HG03457 (cell line): ENCODE data around the gene C1orf52.

Source experiments
- ATAC-seq: cut with Tn5 transposase; IDR thresholded peaks from one replicate; pipeline ENCODE4 v1.9.1; 2021; ENCODE audit warnings: moderate number of reproducible peaks; ENCODE audit not compliant: unreplicated experiment

C1orf52 gene

GRCh38 chr1:85259118-85259911 is at the start of gene C1orf52:
TSS of gene C1orf52 (minus strand) at chr1:85259662. CDS start at chr1:85259633, 29 bp downstream.
- ATAC-seq, result peak; percentile 96

DNA sequence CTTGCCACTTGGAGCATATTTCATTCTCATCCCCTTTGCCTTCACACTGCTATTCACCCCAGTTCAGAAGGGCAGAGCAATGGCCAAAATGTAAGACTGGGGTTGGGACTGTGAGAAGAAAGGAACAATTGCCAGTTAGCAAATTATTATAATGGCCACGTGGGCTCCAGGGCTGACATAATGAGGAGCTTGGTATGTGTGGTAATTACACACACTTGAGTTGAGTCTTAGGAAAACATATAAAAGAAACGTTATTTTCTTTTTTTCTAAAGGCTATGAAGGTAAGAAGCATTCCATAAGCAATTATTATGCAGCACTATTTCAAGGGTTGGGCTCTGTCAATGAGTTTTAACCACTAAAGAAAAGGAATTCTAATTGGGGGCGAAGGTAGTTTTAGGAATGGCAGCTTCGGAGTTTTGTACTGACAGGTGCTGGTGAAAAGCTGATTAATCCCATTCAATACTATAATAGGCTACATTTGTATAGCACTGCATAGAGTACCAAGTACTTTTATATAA is 49.4 kb upstream of the C1orf52 start:
- no peak for ATAC-seq

GRCh38 chr1:85307987-85308832 is 48.7 kb upstream of the C1orf52 start:
- ATAC-seq, result peak; percentile 88

DNA sequence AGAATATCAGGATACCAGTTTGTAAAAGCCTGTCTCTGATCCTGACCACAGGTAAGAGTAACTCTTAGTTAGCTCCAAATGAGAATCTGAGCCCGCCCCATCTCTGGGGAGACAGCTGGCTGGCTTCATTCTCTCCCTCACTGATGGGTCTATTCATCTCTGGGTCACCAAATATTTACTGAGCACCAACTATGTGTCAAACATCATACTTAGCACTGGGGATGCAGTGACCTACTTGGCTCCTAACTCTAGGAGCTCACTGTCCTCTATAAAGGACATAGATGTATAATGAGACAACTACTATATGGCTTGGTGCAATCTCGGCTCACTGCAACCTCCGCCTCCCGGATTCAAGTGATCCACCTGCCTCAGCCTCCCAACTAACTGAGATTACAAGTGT is 46.8 kb upstream of the C1orf52 start:
- ATAC-seq, result no peak

DNA sequence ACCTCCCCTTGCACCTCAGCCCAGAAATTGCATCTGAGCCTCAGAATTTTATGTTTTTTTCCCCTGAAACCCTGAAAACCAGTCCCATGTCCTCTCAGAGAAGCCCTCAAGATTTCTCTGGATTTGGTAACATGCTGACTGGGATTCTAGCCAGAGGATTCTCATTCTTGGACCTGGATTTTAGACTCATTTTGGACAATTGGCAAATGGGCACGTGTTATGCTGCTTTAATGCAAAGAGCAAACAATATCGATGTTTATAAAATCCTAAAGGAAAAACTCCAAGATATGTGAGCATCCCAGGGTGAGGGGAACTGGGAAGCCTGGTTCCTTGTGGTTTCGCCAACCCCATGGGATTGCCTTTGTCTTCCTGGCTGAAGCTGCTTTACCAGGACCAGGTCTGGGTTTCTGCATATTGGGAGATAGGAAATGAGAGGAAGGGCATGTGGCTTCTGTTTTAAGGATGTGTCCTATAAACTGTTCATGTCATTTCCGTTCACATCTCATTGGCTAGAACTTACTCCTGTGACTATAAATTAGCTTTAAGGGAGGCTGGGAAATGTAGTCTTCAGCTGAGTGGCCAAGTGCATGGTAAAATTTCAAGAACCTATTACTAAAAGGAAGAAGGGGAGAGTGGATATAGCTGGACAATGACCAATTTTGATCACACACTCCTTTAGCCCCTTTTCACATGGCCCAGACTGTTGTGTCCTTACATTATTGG is 44.1 kb upstream of the C1orf52 start:
- ATAC-seq, result no peak

DNA sequence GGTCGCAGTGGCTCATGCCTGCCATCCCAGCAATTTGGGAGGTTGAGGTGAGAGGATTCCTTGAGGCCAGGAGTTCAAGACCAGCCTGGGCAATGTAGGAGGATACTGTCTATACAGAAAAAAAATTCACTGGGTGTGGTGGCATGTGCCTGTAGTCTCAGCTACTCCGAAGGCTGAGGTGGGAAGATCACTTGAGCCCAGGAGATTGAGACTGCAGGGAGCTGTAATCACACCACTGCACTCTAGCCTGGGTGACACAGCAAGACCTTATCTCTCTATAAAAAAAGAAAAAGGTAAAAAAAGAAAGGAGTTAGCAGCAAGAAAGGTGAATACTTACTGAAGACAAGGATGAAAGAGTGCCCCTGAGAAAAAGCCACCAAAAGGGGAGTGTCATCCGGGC is 40.7 kb upstream of the C1orf52 start:
- no peak for ATAC-seq

DNA sequence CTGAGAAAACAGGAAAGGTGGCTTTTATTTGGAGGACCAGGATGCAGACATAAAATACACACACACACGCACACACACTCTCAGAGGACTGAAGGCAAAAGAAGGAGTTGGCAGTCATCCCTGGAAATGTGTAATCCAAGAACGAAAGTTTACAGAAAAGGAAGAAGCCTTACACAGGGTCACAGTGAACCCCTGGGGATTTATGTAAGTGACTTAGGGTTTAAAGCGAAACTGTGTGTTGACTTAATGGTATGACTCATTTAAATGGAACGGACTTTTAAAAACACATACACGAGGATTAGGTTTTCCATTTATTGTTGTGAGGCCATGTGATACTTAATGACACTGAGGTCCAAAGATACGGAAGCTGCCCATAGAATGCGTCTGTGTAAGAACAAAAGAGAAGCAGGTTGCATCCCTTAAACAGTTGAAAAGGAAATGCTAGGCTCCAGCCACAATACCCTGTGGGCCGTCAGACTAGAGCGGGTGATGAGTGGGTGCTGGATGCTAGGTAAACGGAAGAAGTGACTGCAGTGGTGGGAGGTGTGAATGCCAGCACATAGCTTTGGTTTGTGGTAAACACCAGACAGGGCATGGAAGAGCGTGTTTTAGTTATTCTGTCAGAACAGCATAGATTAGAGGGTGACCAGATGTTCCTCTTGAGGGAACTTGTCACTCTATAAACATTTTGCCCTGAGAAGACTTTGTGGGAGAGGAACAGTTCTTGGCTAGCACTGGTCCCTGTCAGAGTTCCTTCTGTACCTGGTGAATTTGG is 38.6 kb upstream of the C1orf52 start:
- peak; percentile 95 for ATAC-seq

DNA sequence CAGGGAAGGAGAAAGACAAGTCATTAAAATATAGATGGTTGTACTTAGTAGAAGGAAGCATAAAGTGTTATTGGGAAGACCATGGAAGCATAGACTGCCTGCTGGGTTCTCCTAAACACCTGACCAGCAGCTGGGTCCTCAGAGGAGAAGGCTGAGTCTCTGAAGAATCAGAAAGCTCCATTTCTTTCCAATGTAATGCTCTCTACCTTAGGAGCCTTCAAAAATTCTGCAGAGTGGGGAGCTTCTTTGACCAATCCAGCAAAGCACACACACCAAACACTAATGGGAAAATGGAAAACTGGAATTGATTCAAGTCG is 38.0 kb upstream of the C1orf52 start:
- ATAC-seq, result no peak

DNA sequence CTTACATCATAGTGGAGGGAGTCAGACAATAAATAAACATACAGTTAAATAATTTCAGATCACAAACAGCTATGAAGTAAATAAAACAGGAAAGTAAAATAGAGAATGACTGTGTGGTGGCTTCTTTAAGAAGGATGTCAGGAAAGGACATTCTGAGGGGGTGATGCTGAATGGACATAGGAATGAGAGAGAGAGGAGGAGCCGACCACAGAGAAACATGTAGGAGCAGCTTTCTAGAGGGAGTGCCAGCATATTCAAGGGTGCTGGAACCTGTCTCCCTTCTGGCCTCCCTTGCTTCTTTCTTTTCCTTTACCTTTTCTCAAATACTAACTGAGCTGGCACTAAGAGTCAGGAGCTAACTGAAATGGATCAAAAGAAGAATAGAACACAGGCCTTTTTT is 37.5 kb upstream of the C1orf52 start:
- ATAC-seq, result no peak

DNA sequence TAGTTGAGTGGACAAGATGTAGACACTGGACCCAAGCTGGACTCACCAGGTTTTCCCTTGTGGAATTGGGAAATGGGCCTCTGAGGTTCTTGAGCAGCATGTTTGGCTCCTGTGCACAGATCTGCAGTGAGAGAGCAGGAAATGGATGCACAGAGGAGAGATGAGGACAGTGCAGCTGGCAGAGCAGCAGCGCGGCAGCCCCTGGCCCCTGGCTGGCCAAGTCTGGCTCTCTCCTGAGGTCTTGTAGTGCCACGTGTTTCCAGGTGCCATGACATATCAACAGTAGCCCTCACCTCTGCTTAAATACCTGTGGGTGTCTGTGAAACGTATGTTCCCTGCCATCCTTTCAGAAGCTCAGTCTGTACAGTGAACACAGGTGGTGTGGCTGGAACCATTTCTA is 36.2 kb upstream of the C1orf52 start:
- ATAC-seq, result no peak

DNA sequence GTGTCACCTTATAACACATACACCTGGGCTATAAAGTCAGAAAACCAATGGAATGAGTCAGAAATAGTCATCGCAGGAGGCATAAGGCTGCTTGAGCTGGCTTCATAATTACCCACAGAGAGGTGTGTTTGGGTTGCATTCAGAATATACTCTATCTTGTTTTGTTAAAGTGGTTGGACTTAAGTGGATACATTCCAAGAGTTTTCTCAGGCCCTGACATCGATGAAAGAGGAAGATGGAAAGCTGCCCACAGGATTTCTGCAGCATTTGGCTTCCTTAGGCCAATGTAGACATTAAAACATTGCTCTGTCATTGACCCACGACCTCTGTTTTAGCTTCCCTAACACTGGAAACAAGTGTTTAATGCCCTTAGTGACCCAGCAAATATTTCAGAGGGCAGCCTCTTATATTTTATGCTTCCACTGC is 35.6 kb upstream of the C1orf52 start:
- ATAC-seq, result no peak

DNA sequence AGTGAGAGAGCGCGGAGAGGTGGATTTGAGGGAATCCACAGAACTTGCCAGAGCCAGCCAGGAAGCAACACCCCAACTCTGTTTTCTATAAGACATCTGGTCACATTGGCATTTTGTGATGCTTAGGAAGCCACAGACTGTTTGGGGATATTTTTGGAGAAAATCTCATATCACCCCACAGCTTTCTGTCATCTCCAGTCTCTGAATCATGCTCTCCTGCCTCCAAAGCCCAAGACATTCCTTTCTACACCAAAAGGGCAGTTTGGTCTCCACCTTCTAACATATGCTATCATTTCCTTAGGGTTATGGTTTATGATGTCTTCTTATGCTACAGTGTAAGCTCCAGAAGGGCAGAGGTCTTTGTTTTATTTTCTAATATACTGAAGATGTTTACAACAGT is 31.4 kb upstream of the C1orf52 start:
- ATAC-seq, result no peak

DNA sequence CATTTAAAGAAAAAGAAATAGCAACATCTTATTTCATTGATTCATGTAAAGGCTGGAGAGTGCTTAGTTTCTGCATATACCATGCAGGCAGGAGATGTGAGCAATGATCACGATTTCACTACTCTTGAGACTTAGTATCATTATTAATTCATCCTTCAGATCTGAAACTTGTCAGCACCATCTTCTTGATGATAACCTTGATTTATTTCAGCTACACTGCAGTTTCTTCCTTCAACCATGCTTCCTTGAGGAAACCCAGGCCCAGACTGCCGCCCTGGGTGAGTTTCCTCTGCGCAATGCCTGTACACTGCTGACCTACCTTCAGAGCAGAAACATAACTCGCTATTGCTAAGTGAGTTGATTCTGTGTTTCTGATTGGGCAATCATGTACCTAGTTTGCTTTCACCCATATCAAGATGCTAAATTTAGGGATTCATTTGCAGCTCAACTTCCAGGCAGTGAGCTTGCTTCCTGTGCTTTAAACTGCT is 30.4 kb upstream of the C1orf52 start:
- no peak for ATAC-seq

- no peak for ATAC-seq
Measured at GRCh38 chr1:85289207-85289847, 29.9 kb upstream of the C1orf52 start.

GRCh38 chr1:85284202-85284601 is 24.7 kb upstream of the C1orf52 start:
- ATAC-seq, result no peak

GRCh38 chr1:85283475-85284199 is 24.2 kb upstream of the C1orf52 start:
- ATAC-seq, result no peak

GRCh38 chr1:85282424-85282823 is 23.0 kb upstream of the C1orf52 start:
- no peak for ATAC-seq

DNA sequence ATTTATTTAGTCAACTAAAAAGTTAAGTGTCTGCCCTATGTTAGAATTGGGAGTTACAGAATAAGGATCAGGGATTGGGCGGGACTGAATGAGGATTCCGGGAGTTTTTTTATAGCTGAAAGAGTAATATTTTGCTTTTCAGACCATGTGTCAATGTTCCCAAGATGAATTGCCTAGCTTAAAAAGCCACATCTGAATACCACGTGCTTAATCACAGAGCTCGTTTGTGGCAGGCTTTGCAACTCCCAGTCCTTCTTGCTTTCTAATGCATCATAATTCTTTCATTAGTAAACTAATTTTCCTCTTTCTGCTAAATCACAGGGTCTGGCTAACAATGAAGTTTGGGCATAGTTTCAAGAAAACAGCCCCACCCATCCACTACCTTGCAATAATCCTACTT is 21.2 kb upstream of the C1orf52 start:
- no peak for ATAC-seq

GRCh38 chr1:85279458-85280080 is 20.1 kb upstream of the C1orf52 start:
- no peak for ATAC-seq
